ENCODE results near the gene KLHDC7A.

The KLHDC7A gene

GRCh38 chr1:18511149-18511873, 30.6 kb downstream of the KLHDC7A start:
- DNase-seq, result no peak

- DNase-seq, result no peak
Observed at GRCh38 chr1:18511874-18512150, 31.1 kb downstream of the KLHDC7A start.

GRCh38 chr1:18512883-18513282, 32.2 kb downstream of the KLHDC7A start:
- DNase-seq, result no peak

DNA sequence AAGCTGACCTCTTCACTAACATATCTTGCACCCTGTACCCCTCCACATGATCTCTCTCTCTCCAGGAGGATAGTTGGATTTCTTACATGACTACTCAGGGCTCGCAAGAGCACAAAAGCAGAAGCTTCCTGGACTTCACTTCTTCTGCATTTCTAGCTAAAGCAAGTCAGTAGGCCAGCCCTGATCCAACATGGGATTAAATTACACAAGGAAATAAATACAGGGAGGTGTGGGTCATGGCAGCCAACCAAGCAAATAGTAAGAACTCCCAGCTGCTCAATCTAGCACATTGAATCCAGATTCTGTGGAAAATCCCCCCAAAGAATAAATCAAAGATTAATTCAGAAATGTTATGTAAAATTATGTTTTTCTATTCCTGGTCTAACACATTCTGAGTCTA, 33.3 kb downstream of the KLHDC7A start:
- no peak for DNase-seq

DNA sequence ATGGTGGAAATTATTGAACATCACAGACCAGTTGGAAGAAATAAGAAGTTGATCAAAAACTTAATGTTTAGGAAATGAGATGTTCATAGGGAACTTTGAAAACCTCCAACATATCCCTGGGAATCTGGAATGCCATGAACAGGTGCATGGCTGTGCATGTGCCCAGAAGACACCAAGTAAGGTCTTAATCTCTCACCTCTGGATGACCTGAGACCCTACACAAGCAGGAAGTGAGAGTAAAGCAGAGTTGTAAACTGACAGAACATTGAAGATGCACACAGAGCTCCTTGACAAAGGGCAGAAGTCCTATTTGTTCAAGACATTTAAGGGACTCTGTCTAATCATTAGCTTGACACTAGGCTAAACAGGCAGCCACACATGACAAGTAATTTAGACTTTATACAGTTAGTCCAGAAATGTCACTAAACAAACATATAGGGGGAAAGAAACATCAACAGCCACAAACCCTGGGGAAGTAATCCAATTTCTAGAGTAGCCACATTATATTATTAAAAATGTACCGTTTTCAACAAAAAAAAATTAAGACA, 34.5 kb downstream of the KLHDC7A start:
- no peak for DNase-seq

DNA sequence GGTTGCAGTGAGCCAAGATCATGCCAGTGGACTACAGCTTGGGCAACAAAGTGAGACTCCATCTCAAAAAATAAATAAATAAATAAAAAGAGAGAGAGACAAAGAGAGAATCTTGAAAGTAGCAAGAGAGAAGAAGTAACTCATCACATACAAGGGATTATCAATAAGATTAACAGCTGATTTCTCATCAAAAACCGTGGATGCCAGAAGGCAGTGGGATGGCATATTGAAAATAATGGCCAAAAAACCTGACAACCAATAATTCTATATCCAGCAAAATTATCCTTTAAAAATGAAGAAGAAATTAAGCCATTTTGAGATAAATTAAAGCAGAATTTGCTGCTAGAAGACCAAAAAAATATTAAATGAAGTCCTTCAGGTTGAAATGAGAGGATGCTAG, 35.7 kb downstream of the KLHDC7A start:
- DNase-seq, result no peak

GRCh38 chr1:18526436-18527275, 45.9 kb downstream of the KLHDC7A start:
- DNase-seq, result no peak

DNA sequence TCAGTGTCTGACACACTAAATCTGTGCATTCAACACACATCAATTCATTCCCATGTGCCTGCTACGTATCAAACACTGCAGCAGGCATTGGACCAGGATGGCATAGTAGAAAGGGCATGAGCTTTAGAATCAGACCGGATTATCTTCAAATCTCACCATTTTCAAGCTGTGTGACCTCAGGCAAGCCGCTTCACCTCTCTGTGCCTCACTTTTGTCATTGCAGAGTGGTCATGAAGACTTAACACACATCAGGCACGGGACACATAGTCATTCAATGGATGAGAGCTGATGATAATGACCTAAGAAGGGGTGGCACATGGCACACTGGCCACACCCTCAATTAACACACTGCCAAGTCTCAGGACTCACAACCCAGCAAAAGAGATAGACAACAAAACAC, 46.8 kb downstream of the KLHDC7A start:
- DNase-seq, result no peak

- no peak for DNase-seq
Observed at GRCh38 chr1:18527921-18528320, 47.2 kb downstream of the KLHDC7A start.

GRCh38 chr1:18528616-18529015, 47.9 kb downstream of the KLHDC7A start:
- no peak for DNase-seq

- DNase-seq, result no peak
Observed at GRCh38 chr1:18529714-18530113, 49.0 kb downstream of the KLHDC7A start.

GRCh38 chr1:18530587-18531502, 50.1 kb downstream of the KLHDC7A start:
- peak in 1 of 2 experiments; percentile 0 for DNase-seq

DNA sequence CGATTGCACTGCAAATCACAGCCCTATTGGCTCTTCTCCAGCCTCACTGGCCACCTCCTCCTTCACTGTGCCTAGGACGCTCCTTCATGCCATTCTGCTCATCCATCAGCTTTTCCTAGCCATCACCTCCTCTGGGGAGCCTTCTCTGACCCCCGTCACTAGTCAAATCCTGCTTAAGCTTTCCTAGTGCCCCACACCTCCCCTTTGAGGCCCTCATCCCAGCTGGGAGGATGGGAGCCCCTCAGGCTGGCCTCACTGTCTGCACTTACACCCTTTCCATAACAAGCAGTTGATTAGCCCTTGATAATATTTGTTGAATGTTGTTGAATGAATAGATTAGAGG, 50.7 kb downstream of the KLHDC7A start:
- no peak for DNase-seq

GRCh38 chr1:18532390-18533170, 51.9 kb downstream of the KLHDC7A start:
- DNase-seq, result no peak

DNA sequence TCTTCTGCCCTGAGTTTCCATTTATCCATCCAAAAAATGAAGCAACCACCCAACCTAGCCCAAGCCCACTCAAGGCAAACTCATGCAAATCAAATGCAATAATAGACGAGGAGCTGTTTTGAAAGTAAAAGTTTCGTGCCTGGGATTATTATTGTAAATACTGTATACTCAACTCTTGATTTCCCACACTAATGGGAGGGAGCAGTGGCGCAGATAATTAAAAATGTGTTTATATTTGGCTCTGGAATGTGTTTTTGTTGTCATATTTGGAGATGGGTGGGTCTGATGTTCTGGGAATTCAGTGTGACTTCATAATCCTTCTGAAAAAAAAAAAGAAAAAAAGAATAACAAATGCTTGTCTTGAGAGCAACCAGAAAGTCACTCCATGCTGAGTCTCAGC, 52.5 kb downstream of the KLHDC7A start:
- no peak for DNase-seq

- no peak for DNase-seq
Observed at GRCh38 chr1:18534810-18535205, 54.1 kb downstream of the KLHDC7A start.
